Chondrocyte (in vitro differentiated cells): Measurements from ENCODE around the gene PTPRN2. TPM values are rescaled to one million over a fixed set of nuclear protein-coding genes. Genes with fewer than 3 reads are reported as not detected.

Experiments
- DNase-seq: peaks from one replicate; pipeline ENCODE4 v3.0.0; 2021; ENCODE audit warnings: mixed read lengths, low spot score
- H3K27ac Mint-ChIP-seq: one replicate; pipeline ENCODE4 v1.8.0; 2021; ENCODE audit warnings: mild to moderate bottlenecking, moderate library complexity, mixed read lengths; ENCODE audit not compliant: unreplicated experiment
- H3K27me3 Mint-ChIP-seq: 2 replicates; pipeline ENCODE4 v1.8.0; 2021; ENCODE audit warnings: low read depth, mixed read lengths
- H3K36me3 Mint-ChIP-seq: 2 replicates; pipeline ENCODE4 v1.8.0; 2021; ENCODE audit warnings: low read depth, mixed read lengths
- H3K4me1 Mint-ChIP-seq: 2 replicates; pipeline ENCODE4 v1.8.0; 2021; ENCODE audit warnings: low read depth, mild to moderate bottlenecking, mixed read lengths
- H3K4me3 Mint-ChIP-seq: one replicate; pipeline ENCODE4 v1.8.0; 2021; ENCODE audit warnings: mild to moderate bottlenecking, moderate library complexity, mixed read lengths; ENCODE audit not compliant: unreplicated experiment
- H3K9me3 Mint-ChIP-seq: 2 replicates; pipeline ENCODE4 v1.8.0; 2021; ENCODE audit warnings: low read depth, mixed read lengths
- CTCF ChIP-seq: fragments of 200-600 bp; sonication (generic); IDR thresholded peaks from 2 replicates; pipeline ENCODE4 v1.5.0; 2021; ENCODE audit warnings: antibody characterized with exemption, mild to moderate bottlenecking, moderate library complexity
- total RNA-seq: library from RNA; stranded (reverse); gene quantifications from 3 replicates; pipeline ENCODE4 v1.2.1, GENCODE V29; 2021

The PTPRN2 gene
- total RNA-seq, 1 donor from 2014 or later, result 0.30 TPM

DNA sequence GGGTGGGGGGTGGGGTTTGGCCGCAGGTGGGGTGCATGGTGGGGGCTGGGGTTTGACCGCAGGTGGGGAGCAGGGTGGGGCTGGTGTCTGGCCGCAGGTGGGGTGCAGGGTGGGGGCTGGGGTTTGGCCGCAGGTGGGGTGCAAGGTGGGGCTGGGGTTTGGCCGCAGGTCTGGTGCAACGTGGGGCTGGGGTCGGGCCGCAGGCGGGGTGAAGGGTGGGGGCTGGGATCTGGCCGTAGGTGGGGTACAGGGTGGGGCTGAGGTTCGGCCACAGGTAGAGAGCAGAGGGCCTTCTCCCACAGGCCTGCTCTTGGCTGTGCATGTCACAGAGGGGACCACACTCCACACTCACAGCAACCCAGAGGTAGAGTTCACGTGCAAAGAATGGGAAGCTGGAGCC lies 586.6 kb downstream of the PTPRN2 start:
- H3K9me3 Mint-ChIP-seq, result no peaks in the 10 kb centered on the region
- H3K27me3 Mint-ChIP-seq, result no peaks in the 10 kb centered on the region
- DNase-seq, result no peak
- H3K4me1 Mint-ChIP-seq, result peaks cover 3% of the 10 kb centered on the region
- H3K4me3 Mint-ChIP-seq, result no peak overlapping the region
- H3K36me3 Mint-ChIP-seq, result no peaks in the 10 kb centered on the region
- no peak for TF ChIP-seq CTCF
- H3K27ac Mint-ChIP-seq, result no peak overlapping the region

DNA sequence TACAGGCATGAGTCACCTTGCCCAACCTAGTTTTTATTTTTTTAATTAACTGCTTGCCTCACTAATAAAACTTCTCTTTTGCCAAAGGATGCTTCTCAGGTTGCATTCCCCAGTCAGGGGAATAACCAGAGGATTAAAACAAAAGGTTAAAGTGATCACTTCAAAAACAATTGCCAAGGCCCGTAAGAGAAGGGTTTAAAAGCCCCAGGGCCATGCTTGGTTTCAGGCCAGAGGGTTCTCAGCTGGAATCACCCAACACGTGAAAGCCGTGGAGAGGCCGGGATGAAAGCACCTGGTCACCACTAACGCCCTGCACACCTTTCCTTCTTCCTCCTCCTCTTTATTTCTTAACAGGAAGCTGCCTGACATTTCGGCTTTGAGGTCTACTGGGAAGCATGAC lies 587.5 kb downstream of the PTPRN2 start:
- Mint-ChIP-seq H3K36me3 (no peaks in the 10 kb centered on the region), H3K9me3 (no peaks in the 10 kb centered on the region), H3K27me3 (no peaks in the 10 kb centered on the region), H3K4me3 (no peak overlapping the region), H3K27ac (no peak overlapping the region), H3K4me1 (peaks cover 3% of the 10 kb centered on the region)
- no peak for DNase-seq
- TF ChIP-seq CTCF, result no peak

- DNase-seq, result no peak
- TF ChIP-seq CTCF, result no peak
- Mint-ChIP-seq H3K27me3 (peaks cover 2% of the 10 kb centered on the region), H3K27ac (no peak overlapping the region), H3K4me1 (no peaks in the 10 kb centered on the region), H3K9me3 (no peaks in the 10 kb centered on the region), H3K36me3 (no peaks in the 10 kb centered on the region), H3K4me3 (no peak overlapping the region)
These were observed 588.6 kb downstream of the PTPRN2 start for GRCh38 chr7:157998884-157999552.

DNA sequence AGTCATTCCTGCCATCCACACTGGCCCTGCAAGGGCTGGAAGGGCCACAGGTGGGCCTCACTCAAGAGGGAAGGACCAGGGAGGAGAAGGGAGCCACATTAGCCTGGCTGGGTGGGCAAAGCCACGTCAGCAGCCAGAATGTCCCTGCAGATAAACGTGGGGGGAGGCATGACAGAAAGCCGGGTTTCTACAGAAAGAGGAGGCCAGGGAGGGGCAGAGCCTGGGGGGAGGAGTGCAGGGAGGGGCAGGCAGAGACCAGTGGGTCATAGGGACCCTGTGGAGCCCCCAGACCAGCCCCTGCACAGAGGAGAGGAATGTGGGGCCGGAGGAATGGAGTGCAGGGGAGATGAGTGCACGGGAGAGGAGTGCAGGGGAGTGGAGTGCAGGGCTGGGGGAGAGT lies 590.2 kb downstream of the PTPRN2 start:
- no peak for DNase-seq
- Mint-ChIP-seq H3K4me1 (no peaks in the 10 kb centered on the region), H3K27ac (no peak overlapping the region), H3K36me3 (no peaks in the 10 kb centered on the region), H3K9me3 (no peaks in the 10 kb centered on the region), H3K4me3 (no peak overlapping the region), H3K27me3 (peaks cover 2% of the 10 kb centered on the region)
- no peak for TF ChIP-seq CTCF

- Mint-ChIP-seq H3K36me3 (no peaks in the 10 kb centered on the region), H3K27ac (no peak overlapping the region)
These were observed 590.6 kb downstream of the PTPRN2 start for GRCh38 chr7:157997080-157997440.

More at GRCh38 chr7:157997080-157997440, 590.6 kb downstream of the PTPRN2 start:
- no peak for TF ChIP-seq CTCF
- Mint-ChIP-seq H3K9me3 (no peaks in the 10 kb centered on the region), H3K4me1 (no peaks in the 10 kb centered on the region), H3K4me3 (no peak overlapping the region), H3K27me3 (peaks cover 2% of the 10 kb centered on the region)
- DNase-seq, result no peak
